A549 (cell line): Measurements from ENCODE around the gene IGFL2.

Source experiments
- CEBPB ChIP-seq, 2 experiments: fragments of >200 bp in 1 of 2; sonication (Bioruptor Twin) in 1 of 2; formaldehyde crosslinking in 1 of 2; IDR thresholded peaks; 2 replicates each; pipeline ENCODE4 v1.6.1; 2012 to 2016
- CTCF ChIP-seq: fragments of >200 bp; sonication (Bioruptor Twin); formaldehyde crosslinking; IDR thresholded peaks from 3 replicates; pipeline ENCODE4 v1.5.1; 2016
- HOXB13 ChIP-seq: fragments of 250-450 bp; sonication (Bioruptor Pico); IDR thresholded peaks from 2 replicates; pipeline ENCODE4 v1.5.0; 2020; ENCODE audit warnings: low read depth, mild to moderate bottlenecking, moderate library complexity
- MAX ChIP-seq: IDR thresholded peaks from 2 replicates; pipeline ENCODE4 v1.6.1; 2012
- POLR2A ChIP-seq: IDR thresholded peaks from 2 replicates; pipeline ENCODE4 v1.6.1; 2012; ENCODE audit warnings: mild to moderate bottlenecking, low read length
- RARB ChIP-seq: fragments of 250-450 bp; sonication (Bioruptor Pico); IDR thresholded peaks from 2 replicates; pipeline ENCODE4 v1.8.0; 2021; ENCODE audit warnings: mild to moderate bottlenecking, moderate library complexity
- RCOR1 ChIP-seq: fragments of 150-350 bp; IDR thresholded peaks from 2 replicates; pipeline ENCODE4 v1.6.1; 2014; ENCODE audit warnings: antibody characterized with exemption, low read length, low read depth
- TP53 ChIP-seq: fragments of 250-450 bp; sonication (Bioruptor Pico); IDR thresholded peaks from 2 replicates; pipeline ENCODE4 v1.5.0; 2021; ENCODE audit warnings: mild to moderate bottlenecking, moderate library complexity
- USF2 ChIP-seq: fragments of 450-650 bp; IDR thresholded peaks from 2 replicates; pipeline ENCODE4 v1.6.1; 2014; ENCODE audit warnings: antibody characterized with exemption
- ZSCAN20 ChIP-seq: fragments of 250-450 bp; sonication (Bioruptor Pico); IDR thresholded peaks from 2 replicates; pipeline ENCODE4 v1.8.0; 2022; ENCODE audit warnings: mild to moderate bottlenecking, moderate library complexity

- TF ChIP-seq CTCF = no peak
- no peak for TF ChIP-seq MAX
- TF ChIP-seq RCOR1 = no peak
- TF ChIP-seq CEBPB (IDR thresholded peaks at IDR 0.05) = no peak
- TF ChIP-seq TP53 (CRISPR knock-in tag) = no peak
- TF ChIP-seq USF2 = no peak
- TF ChIP-seq POLR2A = no peak
- no peak for TF ChIP-seq RARB (CRISPR knock-in tag)
- no peak for TF ChIP-seq HOXB13
- no peak for TF ChIP-seq ZSCAN20 (CRISPR knock-in tag)
Observed at GRCh38 chr19:46118136-46118535, 29.9 kb upstream of the IGFL2 start.
